C4-2B (cell line): ENCODE results near the gene GRIK2.

Source experiments
- CTCF ChIP-seq: fragments of 450-650 bp; conservative IDR thresholded peaks from 2 replicates; pipeline ENCODE4 v1.5.1; 2017; ENCODE audit warnings: mild to moderate bottlenecking
- ZFX ChIP-seq: fragments of 450-650 bp; IDR thresholded peaks from 2 replicates; pipeline ENCODE4 v1.6.1; 2017

- no peak for TF ChIP-seq CTCF
- TF ChIP-seq ZFX = no peak
Observed at GRCh38 chr6:101762851-101763250, 369.3 kb downstream of the GRIK2 start.
